ENCODE results near the gene SSH2. TPM values are rescaled to one million over a fixed set of nuclear protein-coding genes. Genes with fewer than 3 reads are reported as not detected.
A peak's percentile ranks its signal among the peaks of the same experiment; 100 is the strongest.

Gene SSH2
- total and polyA plus RNA-seq, 9 of the 15 experiments (the other 6 are each of a cell fraction or from before 2014, with no cell fraction given), result 3.9 to 16.1 (median 10.2) TPM

DNA sequence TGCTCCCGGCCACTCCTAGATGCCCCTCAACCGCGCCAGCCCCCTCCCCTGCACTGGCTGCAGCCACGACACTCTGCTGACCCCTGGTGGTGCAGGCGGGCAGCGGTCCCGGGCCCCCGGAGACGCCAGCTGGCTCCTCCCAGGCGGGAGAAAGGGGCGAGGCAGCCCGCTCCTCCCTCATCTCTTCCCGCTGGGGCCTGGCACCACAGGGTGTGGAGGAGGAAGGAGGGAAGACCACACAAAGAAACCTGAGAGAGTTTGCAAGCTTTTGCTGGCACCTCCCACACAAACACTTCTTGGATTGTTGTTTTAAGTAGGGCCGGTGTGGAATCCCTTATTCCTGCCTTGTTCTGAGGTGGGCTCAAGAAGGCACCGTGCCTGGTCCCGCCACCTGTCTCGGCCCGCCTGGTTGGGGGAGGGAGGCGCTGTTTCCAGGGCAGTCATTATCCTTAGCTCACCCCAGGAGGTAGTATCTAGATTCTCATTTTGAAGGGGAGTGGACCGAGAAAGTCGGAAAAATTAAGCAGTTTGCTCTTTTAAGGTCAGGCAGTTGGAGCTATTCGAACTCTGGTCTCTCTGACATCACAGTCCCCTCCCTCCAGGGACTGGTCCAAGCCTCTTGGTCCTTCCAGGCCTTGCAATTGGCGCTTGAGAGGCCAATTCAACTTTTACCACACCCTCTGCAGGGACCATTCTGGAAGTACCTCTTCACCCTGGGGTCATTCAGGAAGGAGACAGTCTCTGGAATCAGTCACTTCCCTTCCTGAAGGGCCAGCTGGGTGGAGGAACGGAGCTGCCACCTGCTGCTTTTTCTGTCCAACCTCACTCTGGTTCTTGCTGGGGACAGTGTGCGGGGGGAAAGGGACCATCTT is 338.1 kb downstream of the SSH2 start (continued):
- TF ChIP-seq, protein P1, sequence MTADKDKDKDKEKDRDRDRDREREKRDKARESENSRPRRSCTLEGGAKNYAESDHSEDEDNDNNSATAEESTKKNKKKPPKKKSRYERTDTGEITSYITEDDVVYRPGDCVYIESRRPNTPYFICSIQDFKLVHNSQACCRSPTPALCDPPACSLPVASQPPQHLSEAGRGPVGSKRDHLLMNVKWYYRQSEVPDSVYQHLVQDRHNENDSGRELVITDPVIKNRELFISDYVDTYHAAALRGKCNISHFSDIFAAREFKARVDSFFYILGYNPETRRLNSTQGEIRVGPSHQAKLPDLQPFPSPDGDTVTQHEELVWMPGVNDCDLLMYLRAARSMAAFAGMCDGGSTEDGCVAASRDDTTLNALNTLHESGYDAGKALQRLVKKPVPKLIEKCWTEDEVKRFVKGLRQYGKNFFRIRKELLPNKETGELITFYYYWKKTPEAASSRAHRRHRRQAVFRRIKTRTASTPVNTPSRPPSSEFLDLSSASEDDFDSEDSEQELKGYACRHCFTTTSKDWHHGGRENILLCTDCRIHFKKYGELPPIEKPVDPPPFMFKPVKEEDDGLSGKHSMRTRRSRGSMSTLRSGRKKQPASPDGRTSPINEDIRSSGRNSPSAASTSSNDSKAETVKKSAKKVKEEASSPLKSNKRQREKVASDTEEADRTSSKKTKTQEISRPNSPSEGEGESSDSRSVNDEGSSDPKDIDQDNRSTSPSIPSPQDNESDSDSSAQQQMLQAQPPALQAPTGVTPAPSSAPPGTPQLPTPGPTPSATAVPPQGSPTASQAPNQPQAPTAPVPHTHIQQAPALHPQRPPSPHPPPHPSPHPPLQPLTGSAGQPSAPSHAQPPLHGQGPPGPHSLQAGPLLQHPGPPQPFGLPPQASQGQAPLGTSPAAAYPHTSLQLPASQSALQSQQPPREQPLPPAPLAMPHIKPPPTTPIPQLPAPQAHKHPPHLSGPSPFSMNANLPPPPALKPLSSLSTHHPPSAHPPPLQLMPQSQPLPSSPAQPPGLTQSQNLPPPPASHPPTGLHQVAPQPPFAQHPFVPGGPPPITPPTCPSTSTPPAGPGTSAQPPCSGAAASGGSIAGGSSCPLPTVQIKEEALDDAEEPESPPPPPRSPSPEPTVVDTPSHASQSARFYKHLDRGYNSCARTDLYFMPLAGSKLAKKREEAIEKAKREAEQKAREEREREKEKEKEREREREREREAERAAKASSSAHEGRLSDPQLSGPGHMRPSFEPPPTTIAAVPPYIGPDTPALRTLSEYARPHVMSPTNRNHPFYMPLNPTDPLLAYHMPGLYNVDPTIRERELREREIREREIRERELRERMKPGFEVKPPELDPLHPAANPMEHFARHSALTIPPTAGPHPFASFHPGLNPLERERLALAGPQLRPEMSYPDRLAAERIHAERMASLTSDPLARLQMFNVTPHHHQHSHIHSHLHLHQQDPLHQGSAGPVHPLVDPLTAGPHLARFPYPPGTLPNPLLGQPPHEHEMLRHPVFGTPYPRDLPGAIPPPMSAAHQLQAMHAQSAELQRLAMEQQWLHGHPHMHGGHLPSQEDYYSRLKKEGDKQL (CRISPR knock-in tag; IDR thresholded peaks at IDR 0.05; ENCODE audit: borderline replicate concordance), result no peak
- no peak for TF ChIP-seq ZNF175 (CRISPR knock-in tag; IDR thresholded peaks at IDR 0.05; ENCODE audit: low read depth)
- no peak for TF ChIP-seq THRAP3 (IDR thresholded peaks at IDR 0.05; ENCODE audit: borderline replicate concordance)
- TF ChIP-seq L3MBTL2 (IDR thresholded peaks at IDR 0.05), result no peak
- TF ChIP-seq RBM14 (IDR thresholded peaks at IDR 0.05; ENCODE audit: borderline replicate concordance, insufficient read depth, low read depth, low read length), result no peak
- TF ChIP-seq HMG20B (CRISPR knock-in tag; IDR thresholded peaks at IDR 0.05), result no peak
- no peak for TF ChIP-seq KAT7 (CRISPR knock-in tag; IDR thresholded peaks at IDR 0.05; ENCODE audit: borderline replicate concordance)
- TF ChIP-seq ZBTB34 (CRISPR knock-in tag; IDR thresholded peaks at IDR 0.05), result no peak
- TF ChIP-seq, protein P2, sequence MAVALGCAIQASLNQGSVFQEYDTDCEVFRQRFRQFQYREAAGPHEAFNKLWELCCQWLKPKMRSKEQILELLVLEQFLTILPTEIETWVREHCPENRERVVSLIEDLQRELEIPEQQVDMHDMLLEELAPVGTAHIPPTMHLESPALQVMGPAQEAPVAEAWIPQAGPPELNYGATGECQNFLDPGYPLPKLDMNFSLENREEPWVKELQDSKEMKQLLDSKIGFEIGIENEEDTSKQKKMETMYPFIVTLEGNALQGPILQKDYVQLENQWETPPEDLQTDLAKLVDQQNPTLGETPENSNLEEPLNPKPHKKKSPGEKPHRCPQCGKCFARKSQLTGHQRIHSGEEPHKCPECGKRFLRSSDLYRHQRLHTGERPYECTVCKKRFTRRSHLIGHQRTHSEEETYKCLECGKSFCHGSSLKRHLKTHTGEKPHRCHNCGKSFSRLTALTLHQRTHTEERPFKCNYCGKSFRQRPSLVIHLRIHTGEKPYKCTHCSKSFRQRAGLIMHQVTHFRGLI (CRISPR knock-in tag; IDR thresholded peaks at IDR 0.05), result no peak
- no peak for TF ChIP-seq TAF7 (tag; IDR thresholded peaks at IDR 0.05)
- TF ChIP-seq ZBTB7A (IDR thresholded peaks at IDR 0.05; ENCODE audit: borderline replicate concordance, control insufficient read depth, low read depth, low read length), result peak; percentile 99
- TF ChIP-seq BHLHE40 (IDR thresholded peaks at IDR 0.05; ENCODE audit: low read length), result 0 out of 2 replicates have a peak, but pooled peaks have one; percentile 16
- TF ChIP-seq CEBPB (tag; IDR thresholded peaks at IDR 0.05), result no peak
- TF ChIP-seq TEAD2 (tag; IDR thresholded peaks at IDR 0.05), result no peak
